ENCODE measurements around the gene REPS2.

- no peak for TF ChIP-seq CTCF (conservative IDR thresholded peaks at IDR 0.05; ENCODE audit: low read depth in 2 of 2)
- TF ChIP-seq EZH2phosphoT487 (IDR thresholded peaks at IDR 0.05; ENCODE audit: unreplicated experiment): no peak
- TF ChIP-seq EZH2 (IDR thresholded peaks at IDR 0.05; ENCODE audit: low read depth, unreplicated experiment): no peak
- no peak for TF ChIP-seq POLR2AphosphoS5 (IDR thresholded peaks at IDR 0.05; ENCODE audit: low read depth)
- no peak for TF ChIP-seq CREB1 (CRISPR knock-in tag; IDR thresholded peaks at IDR 0.05; ENCODE audit: low read depth)
- no peak for TF ChIP-seq REST (IDR thresholded peaks at IDR 0.05; ENCODE audit: unreplicated experiment)
- TF ChIP-seq NANOG (IDR thresholded peaks at IDR 0.05; ENCODE audit: borderline replicate concordance): no peak
- no peak for TF ChIP-seq ZNF462 (CRISPR knock-in tag; IDR thresholded peaks at IDR 0.05)
- TF ChIP-seq ETS1 (IDR thresholded peaks at IDR 0.05): no peak
- no peak for TF ChIP-seq STAT1 (IDR thresholded peaks at IDR 0.05; ENCODE audit: unreplicated experiment)
Measured at GRCh38 chrX:16931855-16932575, 14.4 kb upstream of the REPS2 start.

Data from GM23338 (cell line).